ENCODE measurements around the gene MYO16.

Gene MYO16

DNA sequence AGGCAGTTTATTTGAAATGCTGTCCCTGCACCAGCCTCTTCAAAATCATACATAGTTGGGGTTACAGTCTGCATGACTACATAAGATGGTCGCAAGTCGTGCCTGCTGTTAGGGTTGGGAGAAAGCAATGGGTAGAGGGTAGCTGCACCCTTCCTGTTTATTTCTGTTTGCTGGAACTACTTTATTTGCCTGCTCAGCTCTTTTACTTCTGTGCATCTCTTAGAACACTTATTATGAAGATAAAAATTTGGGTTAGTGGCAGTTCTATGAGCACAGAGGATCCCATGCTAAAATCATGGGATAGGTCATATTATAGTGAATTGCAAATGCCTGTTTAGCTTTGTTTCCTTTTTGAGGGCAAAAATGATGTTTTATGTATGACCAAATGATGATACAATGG lies 160.1 kb downstream of the MYO16 start:
- Histone ChIP-seq H3K27me3 (ENCODE audit: control insufficient read depth in 1 of 2, insufficient read depth in 2 of 2, low read length in 2 of 2) (no peaks in the 10 kb centered on the region), H3K36me3 (ENCODE audit: control insufficient read depth in 2 of 2, insufficient read depth in 2 of 2, low read length in 2 of 2) (no peaks in the 10 kb centered on the region), H3K9ac (ENCODE audit: low read length in 2 of 2) (no peak overlapping the region), H3K4me1 (ENCODE audit: control insufficient read depth, insufficient read depth, low read length) (peaks cover 3% of the 10 kb centered on the region), H3K4me3 (ENCODE audit: low read length in 2 of 2) (no peak overlapping the region), H3K9me3 (ENCODE audit: control insufficient read depth in 2 of 2, low read length in 2 of 2) (peaks cover 0 to 3% of the 10 kb centered on the region in 2 donors), H3K27ac (ENCODE audit: low read length) (no peak overlapping the region)

DNA sequence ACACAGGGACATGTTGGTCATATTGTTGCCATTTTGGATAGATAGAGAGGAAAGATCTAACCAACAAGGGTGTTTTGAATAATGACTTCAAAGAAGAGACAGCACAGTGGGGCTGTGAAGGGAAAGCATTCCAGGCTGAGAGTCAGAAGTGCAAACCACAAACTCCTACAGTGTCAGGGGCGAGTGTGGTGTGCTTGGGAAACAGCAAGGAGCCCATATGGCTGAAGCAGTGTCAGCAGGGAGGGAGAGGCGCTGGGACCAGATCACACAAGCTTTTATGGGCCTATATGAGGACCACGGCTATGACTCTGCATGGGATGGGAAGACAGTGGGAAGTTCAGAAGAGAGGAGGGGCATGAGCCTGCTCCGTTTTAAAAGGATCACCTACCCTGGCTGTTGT lies 166.4 kb downstream of the MYO16 start:
- H3K27me3 ChIP-seq (ENCODE audit: control insufficient read depth in 1 of 2, insufficient read depth in 2 of 2, low read length in 2 of 2) = no peaks in the 10 kb centered on the region
- H3K9me3 ChIP-seq (ENCODE audit: control insufficient read depth in 2 of 2, low read length in 2 of 2) = peaks cover 0 to 2% of the 10 kb centered on the region in 2 donors
- no peak overlapping the region for H3K4me3 ChIP-seq (ENCODE audit: low read length in 2 of 2)
- no peak overlapping the region for H3K27ac ChIP-seq (ENCODE audit: low read length)
- H3K4me1 ChIP-seq (ENCODE audit: control insufficient read depth, insufficient read depth, low read length) = no peaks in the 10 kb centered on the region
- no peaks in the 10 kb centered on the region for H3K36me3 ChIP-seq (ENCODE audit: control insufficient read depth in 2 of 2, insufficient read depth in 2 of 2, low read length in 2 of 2)
- H3K9ac ChIP-seq (ENCODE audit: low read length in 2 of 2) = no peak overlapping the region

DNA sequence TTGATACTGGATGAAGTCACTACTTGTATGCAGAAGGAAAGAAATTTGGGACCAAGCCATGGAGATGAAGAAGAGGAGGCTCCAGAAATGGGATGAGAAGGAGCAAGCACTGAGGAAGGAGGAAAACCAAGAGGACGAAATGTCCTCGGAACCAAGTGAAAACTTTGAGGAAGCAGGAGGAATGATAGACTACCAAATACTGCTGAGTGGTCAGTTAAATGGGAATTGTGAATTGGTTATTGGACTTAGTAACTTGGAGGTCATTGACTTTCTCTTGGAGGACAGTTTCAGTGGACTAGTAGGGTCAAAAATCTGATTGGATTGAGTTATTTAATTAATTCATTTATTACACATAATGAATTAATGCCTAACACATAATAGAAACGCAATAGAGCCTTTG lies 167.9 kb downstream of the MYO16 start:
- Histone ChIP-seq H3K9me3 (ENCODE audit: control insufficient read depth in 2 of 2, low read length in 2 of 2) (peaks cover 0 to 2% of the 10 kb centered on the region in 2 donors), H3K27me3 (ENCODE audit: control insufficient read depth in 1 of 2, insufficient read depth in 2 of 2, low read length in 2 of 2) (no peaks in the 10 kb centered on the region), H3K4me3 (ENCODE audit: low read length in 2 of 2) (no peak overlapping the region), H3K4me1 (ENCODE audit: control insufficient read depth, insufficient read depth, low read length) (no peaks in the 10 kb centered on the region), H3K9ac (ENCODE audit: low read length in 2 of 2) (no peak overlapping the region), H3K36me3 (ENCODE audit: control insufficient read depth in 2 of 2, insufficient read depth in 2 of 2, low read length in 2 of 2) (no peaks in the 10 kb centered on the region), H3K27ac (ENCODE audit: low read length) (no peak overlapping the region)

DNA sequence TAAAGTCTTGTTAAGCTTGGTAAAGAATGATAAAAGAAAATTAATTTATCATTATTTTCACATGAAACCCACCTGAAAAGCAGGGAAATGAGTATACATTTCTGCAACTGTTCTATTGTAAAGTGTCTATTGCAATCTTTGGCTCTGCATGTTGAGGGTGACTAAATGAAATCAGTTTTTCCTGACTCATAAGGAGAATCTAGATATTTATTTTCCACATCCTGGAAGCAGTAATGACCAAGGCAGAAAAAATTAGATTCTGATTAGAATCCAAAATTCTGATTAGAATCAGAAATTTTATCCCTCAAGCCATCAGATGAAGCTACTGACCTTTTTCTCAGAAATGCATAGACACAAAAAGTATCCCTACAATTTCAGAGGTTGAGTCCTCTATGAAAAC lies 178.4 kb downstream of the MYO16 start:
- Histone ChIP-seq H3K9ac (ENCODE audit: low read length in 2 of 2) (no peak overlapping the region), H3K4me3 (ENCODE audit: low read length in 2 of 2) (no peak overlapping the region), H3K27ac (ENCODE audit: low read length) (no peak overlapping the region), H3K36me3 (ENCODE audit: control insufficient read depth in 2 of 2, insufficient read depth in 2 of 2, low read length in 2 of 2) (no peaks in the 10 kb centered on the region), H3K9me3 (ENCODE audit: control insufficient read depth in 2 of 2, low read length in 2 of 2) (no peaks in the 10 kb centered on the region), H3K27me3 (ENCODE audit: control insufficient read depth in 1 of 2, insufficient read depth in 2 of 2, low read length in 2 of 2) (no peaks in the 10 kb centered on the region), H3K4me1 (ENCODE audit: control insufficient read depth, insufficient read depth, low read length) (no peaks in the 10 kb centered on the region)

DNA sequence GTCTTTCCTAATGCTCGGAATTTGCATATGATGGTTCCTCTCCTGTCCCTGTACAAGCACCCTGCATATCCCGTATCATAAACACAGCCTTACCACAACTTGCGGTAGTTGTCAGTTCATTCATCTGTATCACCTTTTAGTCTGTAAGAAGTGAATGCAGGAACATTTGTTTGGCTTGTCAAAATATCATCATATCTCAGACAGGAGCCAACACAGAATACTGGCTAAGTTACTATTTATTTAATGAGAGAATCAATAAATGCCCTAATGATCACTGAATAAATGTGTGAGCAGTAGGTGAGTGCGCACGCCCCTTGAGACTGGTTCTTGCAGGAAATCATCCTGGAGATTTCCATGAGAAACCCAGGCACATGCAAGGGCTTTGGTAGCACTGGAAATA lies 182.8 kb downstream of the MYO16 start:
- Histone ChIP-seq H3K27ac (ENCODE audit: low read length) (no peak overlapping the region), H3K4me3 (ENCODE audit: low read length in 2 of 2) (no peak overlapping the region), H3K27me3 (ENCODE audit: control insufficient read depth in 1 of 2, insufficient read depth in 2 of 2, low read length in 2 of 2) (no peaks in the 10 kb centered on the region), H3K9ac (ENCODE audit: low read length in 2 of 2) (no peak overlapping the region), H3K4me1 (ENCODE audit: control insufficient read depth, insufficient read depth, low read length) (no peaks in the 10 kb centered on the region), H3K9me3 (ENCODE audit: control insufficient read depth in 2 of 2, low read length in 2 of 2) (no peaks in the 10 kb centered on the region), H3K36me3 (ENCODE audit: control insufficient read depth in 2 of 2, insufficient read depth in 2 of 2, low read length in 2 of 2) (no peaks in the 10 kb centered on the region)

DNA sequence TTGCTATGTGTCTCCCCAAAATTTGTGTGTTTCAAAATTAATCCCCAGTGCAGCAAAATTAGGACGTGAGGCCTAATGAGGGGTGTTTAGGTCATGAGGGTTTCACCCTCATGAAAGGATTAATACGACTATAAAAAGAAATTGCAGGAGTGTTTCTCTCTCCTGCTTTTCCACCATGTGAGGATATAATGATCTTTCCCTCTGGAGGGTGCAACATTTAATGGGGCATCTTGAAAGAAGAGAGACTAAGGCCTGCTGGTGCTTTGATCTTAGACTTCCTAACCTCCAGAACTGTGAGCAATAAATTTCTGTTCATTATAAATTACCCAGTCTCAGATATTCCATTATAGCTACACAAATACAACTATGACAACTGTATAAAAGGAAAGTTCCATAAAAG lies 183.2 kb downstream of the MYO16 start:
- no peak overlapping the region for H3K4me3 ChIP-seq (ENCODE audit: low read length in 2 of 2)
- no peaks in the 10 kb centered on the region for H3K36me3 ChIP-seq (ENCODE audit: control insufficient read depth in 2 of 2, insufficient read depth in 2 of 2, low read length in 2 of 2)
- H3K9ac ChIP-seq (ENCODE audit: low read length in 2 of 2) = no peak overlapping the region
- no peak overlapping the region for H3K27ac ChIP-seq (ENCODE audit: low read length)
- H3K27me3 ChIP-seq (ENCODE audit: control insufficient read depth in 1 of 2, insufficient read depth in 2 of 2, low read length in 2 of 2) = no peaks in the 10 kb centered on the region
- no peaks in the 10 kb centered on the region for H3K9me3 ChIP-seq (ENCODE audit: control insufficient read depth in 2 of 2, low read length in 2 of 2)
- H3K4me1 ChIP-seq (ENCODE audit: control insufficient read depth, insufficient read depth, low read length) = no peaks in the 10 kb centered on the region

DNA sequence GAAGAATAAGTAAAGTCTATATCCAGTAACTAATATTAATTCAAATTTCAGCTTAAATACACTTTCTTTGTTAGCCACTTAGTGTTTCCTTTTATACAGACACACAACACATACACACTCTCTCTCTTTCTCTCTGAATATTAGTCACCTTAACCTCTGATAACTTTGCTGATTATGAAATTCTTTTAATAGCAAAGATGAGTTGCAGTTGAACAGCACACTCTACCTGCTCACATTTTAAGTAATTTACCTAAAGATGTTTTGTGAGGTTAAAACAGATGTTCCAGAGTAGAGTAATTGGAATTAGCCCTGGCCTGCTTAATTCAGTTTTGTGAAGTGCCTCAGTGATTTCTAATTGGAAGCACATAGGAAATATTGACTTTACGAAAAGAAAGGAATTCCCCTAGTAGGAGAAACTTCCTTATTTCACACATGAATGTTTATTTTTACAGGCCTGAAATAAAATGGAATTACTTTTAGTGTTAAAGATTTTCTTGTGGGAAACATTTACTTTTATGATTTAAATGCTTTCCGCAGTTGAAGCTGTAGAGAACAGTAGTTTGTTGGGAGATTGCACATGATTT lies 184.3 kb downstream of the MYO16 start:
- Histone ChIP-seq H3K27ac (ENCODE audit: low read length) (no peak overlapping the region), H3K36me3 (ENCODE audit: control insufficient read depth in 2 of 2, insufficient read depth in 2 of 2, low read length in 2 of 2) (no peaks in the 10 kb centered on the region), H3K9ac (ENCODE audit: low read length in 2 of 2) (no peak overlapping the region), H3K27me3 (ENCODE audit: control insufficient read depth in 1 of 2, insufficient read depth in 2 of 2, low read length in 2 of 2) (no peaks in the 10 kb centered on the region), H3K4me1 (ENCODE audit: control insufficient read depth, insufficient read depth, low read length) (no peaks in the 10 kb centered on the region), H3K9me3 (ENCODE audit: control insufficient read depth in 2 of 2, low read length in 2 of 2) (no peaks in the 10 kb centered on the region), H3K4me3 (ENCODE audit: low read length in 2 of 2) (no peak overlapping the region)

DNA sequence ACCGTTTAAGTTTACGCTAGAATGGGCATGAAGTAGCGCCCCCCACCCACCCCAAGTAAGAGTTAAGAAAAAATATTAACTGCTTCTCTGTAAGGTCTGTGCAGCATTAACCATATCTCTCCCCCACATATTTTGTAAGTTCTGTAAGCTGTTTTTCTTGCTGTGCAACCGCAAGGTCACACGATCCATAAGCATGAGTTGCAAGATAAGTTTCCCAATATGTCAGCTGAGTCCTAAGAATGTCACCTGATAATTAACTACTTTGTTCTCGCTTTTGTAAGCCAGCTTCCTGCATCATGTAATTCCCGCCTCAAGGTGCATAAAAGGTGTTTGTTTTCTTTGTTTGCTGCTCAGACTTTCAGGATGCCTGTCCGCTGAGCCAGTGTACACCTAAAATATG lies 187.0 kb downstream of the MYO16 start:
- Histone ChIP-seq H3K4me3 (ENCODE audit: low read length in 2 of 2) (no peak overlapping the region), H3K27ac (ENCODE audit: low read length) (no peak overlapping the region), H3K36me3 (ENCODE audit: control insufficient read depth in 2 of 2, insufficient read depth in 2 of 2, low read length in 2 of 2) (no peaks in the 10 kb centered on the region), H3K9me3 (ENCODE audit: control insufficient read depth in 2 of 2, low read length in 2 of 2) (no peaks in the 10 kb centered on the region), H3K9ac (ENCODE audit: low read length in 2 of 2) (no peak overlapping the region), H3K27me3 (ENCODE audit: control insufficient read depth in 1 of 2, insufficient read depth in 2 of 2, low read length in 2 of 2) (no peaks in the 10 kb centered on the region), H3K4me1 (ENCODE audit: control insufficient read depth, insufficient read depth, low read length) (no peaks in the 10 kb centered on the region)

DNA sequence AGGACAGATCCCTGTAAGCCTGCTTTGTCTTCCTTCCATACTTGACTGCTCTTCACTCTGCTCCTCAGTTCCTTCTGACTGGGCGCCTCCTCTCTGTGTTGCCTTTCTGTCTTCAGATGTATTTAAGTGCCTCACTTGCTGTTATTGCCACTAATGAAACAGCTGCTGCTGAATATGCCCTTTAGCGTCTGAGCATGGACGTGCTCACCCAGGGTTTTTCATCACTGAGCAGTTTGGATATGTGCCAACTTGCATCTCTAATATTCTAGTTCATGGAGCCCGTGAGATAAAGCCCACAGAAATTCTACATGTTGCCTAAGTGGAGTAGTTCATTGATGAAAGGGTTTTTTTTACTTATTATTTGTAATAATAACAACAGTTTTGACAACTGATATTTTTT lies 198.2 kb downstream of the MYO16 start:
- Histone ChIP-seq H3K27me3 (ENCODE audit: control insufficient read depth in 1 of 2, insufficient read depth in 2 of 2, low read length in 2 of 2) (no peaks in the 10 kb centered on the region), H3K4me3 (ENCODE audit: low read length in 2 of 2) (no peak overlapping the region), H3K36me3 (ENCODE audit: control insufficient read depth in 2 of 2, insufficient read depth in 2 of 2, low read length in 2 of 2) (no peaks in the 10 kb centered on the region)

DNA sequence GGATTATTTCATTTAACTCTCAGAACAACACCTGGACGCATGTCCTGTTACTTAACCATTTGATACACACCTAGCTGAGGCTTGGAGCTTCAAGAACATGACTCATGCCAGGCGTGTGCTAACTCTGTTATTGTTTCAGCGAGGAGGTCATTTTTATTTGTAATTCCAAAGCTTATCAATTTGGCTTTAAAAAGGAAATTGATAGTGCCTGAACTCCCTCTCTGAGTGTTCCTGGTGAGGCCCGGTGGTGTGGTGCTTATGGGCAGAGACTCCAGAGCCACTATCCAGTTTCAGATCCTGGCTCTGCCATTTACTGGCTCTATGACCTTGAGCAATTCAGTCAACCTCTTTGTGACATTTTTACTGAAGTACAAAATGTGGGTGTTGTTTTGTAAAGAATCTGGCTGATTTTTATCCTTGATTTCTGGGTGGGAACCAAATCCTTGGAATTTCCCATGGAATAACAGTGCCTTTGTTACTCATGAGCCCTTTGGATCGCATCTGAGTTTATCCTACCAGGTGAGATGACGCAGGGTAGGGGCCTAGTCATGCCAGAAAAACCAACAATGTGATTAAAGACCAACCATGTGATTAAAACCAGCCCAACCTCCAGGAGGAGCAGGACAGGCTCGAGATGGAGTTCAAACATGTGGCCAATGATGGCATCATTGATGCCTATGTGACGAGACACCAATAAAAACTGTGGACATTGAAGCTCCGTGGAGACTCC lies 198.8 kb downstream of the MYO16 start:
- Histone ChIP-seq H3K9me3 (ENCODE audit: control insufficient read depth in 2 of 2, low read length in 2 of 2) (peaks cover 0 to 9% of the 10 kb centered on the region in 2 donors), H3K27ac (ENCODE audit: low read length) (no peak overlapping the region), H3K27me3 (ENCODE audit: control insufficient read depth in 1 of 2, insufficient read depth in 2 of 2, low read length in 2 of 2) (no peaks in the 10 kb centered on the region), H3K4me3 (ENCODE audit: low read length in 2 of 2) (no peak overlapping the region), H3K36me3 (ENCODE audit: control insufficient read depth in 2 of 2, insufficient read depth in 2 of 2, low read length in 2 of 2) (no peaks in the 10 kb centered on the region), H3K9ac (ENCODE audit: low read length in 2 of 2) (no peak overlapping the region), H3K4me1 (ENCODE audit: control insufficient read depth, insufficient read depth, low read length) (no peaks in the 10 kb centered on the region)

More for the DNA sequence above, 198.2 kb downstream of the MYO16 start:
- Histone ChIP-seq H3K9me3 (ENCODE audit: control insufficient read depth in 2 of 2, low read length in 2 of 2) (peaks cover 0 to 9% of the 10 kb centered on the region in 2 donors), H3K4me1 (ENCODE audit: control insufficient read depth, insufficient read depth, low read length) (no peaks in the 10 kb centered on the region), H3K9ac (ENCODE audit: low read length in 2 of 2) (no peak overlapping the region), H3K27ac (ENCODE audit: low read length) (no peak overlapping the region)

DNA sequence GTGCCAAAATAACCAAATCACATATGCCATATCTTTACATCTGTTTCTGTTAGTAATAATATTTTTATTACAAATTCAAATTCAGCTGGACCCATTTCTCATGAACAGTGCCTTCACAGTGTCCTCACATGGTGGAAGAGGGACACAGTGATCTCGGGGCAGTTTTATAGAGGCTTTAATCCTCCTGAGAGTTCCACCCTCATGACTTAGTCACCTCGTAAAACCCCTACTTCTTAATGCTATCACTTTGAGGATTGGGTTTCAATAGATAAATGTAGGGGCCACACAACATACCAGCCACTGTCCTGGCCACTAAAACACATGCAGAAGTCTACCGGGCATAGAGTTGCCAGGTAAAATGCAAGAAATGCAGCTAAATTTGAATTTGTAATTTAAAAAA lies 201.5 kb downstream of the MYO16 start:
- Histone ChIP-seq H3K4me1 (ENCODE audit: control insufficient read depth, insufficient read depth, low read length) (no peaks in the 10 kb centered on the region), H3K4me3 (ENCODE audit: low read length in 2 of 2) (no peak overlapping the region), H3K27ac (ENCODE audit: low read length) (no peak overlapping the region), H3K9ac (ENCODE audit: low read length in 2 of 2) (no peak overlapping the region), H3K9me3 (ENCODE audit: control insufficient read depth in 2 of 2, low read length in 2 of 2) (peaks cover 0 to 9% of the 10 kb centered on the region in 2 donors), H3K36me3 (ENCODE audit: control insufficient read depth in 2 of 2, insufficient read depth in 2 of 2, low read length in 2 of 2) (no peaks in the 10 kb centered on the region), H3K27me3 (ENCODE audit: control insufficient read depth in 1 of 2, insufficient read depth in 2 of 2, low read length in 2 of 2) (no peaks in the 10 kb centered on the region)
